ENCODE measurements around the gene GJC1. TPM values are rescaled to one million over a fixed set of nuclear protein-coding genes. Genes with fewer than 3 reads are reported as not detected.

The GJC1 gene
- total RNA-seq, 1 experiment from 2014 or later = 89.4 TPM

- H3K4me3 ChIP-seq (ENCODE audit: low read depth in 2 of 2, low read length in 2 of 2) = no peak overlapping the region
- in situ Hi-C loops (cut with HindIII; ENCODE audit: low pct_unique_long_range_greater_than_20kb, low sequenced_read_pairs) = no loop called here
- no peaks in the 10 kb centered on the region for H3K27me3 ChIP-seq (ENCODE audit: control insufficient read depth, insufficient read depth, low read length)
- no peak for TF ChIP-seq REST (IDR thresholded peaks at IDR 0.05; ENCODE audit: insufficient read depth in 1 of 2, low read depth in 2 of 2, low read length in 1 of 2)
- no peak for TF ChIP-seq POLR2AphosphoS5 (IDR thresholded peaks at IDR 0.05; ENCODE audit: low read depth, low read length)
- POLR2A ChIA-PET = no interaction called here
- DNase-seq (ENCODE audit: low read depth, low spot score) (no peak), ATAC-seq (no peak)
- H3K36me3 ChIP-seq (ENCODE audit: control insufficient read depth, insufficient read depth, low read length) = no peaks in the 10 kb centered on the region
- intact Hi-C loops (cut with micrococcal nuclease; ENCODE audit: unreplicated experiment) = no loop called here
- CTCF ChIA-PET = no interaction called here
- no peaks in the 10 kb centered on the region for H3K9me3 ChIP-seq (ENCODE audit: control insufficient read depth, insufficient read depth, low read depth, low read length)
- no peaks in the 10 kb centered on the region for H3K4me1 ChIP-seq (ENCODE audit: control insufficient read depth, insufficient read depth, low read length)
- no peak overlapping the region for H3K27ac ChIP-seq (ENCODE audit: low read length)
- TSS peak; percentile 37 for BruUV-seq (replicated peaks)
Measured at GRCh38 chr17:44749980-44750318, 80.1 kb downstream of the GJC1 start.

- POLR2A ChIA-PET = no interaction called here
- BruUV-seq (replicated peaks) = no TSS peak
- ATAC-seq = no peak
- in situ Hi-C loops (cut with HindIII; ENCODE audit: low pct_unique_long_range_greater_than_20kb, low sequenced_read_pairs) = no loop called here
- Histone ChIP-seq H3K36me3 (ENCODE audit: control insufficient read depth, insufficient read depth, low read length) (no peaks in the 10 kb centered on the region), H3K4me3 (ENCODE audit: low read depth in 2 of 2, low read length in 2 of 2) (no peak overlapping the region), H3K27me3 (ENCODE audit: control insufficient read depth, insufficient read depth, low read length) (no peaks in the 10 kb centered on the region), H3K27ac (ENCODE audit: low read length) (no peak overlapping the region), H3K9me3 (ENCODE audit: control insufficient read depth, insufficient read depth, low read depth, low read length) (no peaks in the 10 kb centered on the region), H3K4me1 (ENCODE audit: control insufficient read depth, insufficient read depth, low read length) (no peaks in the 10 kb centered on the region)
- CTCF ChIA-PET = interaction anchor here (0.6 kb wide), 1 partner anchor 216 kb away, joined by 3 read pairs; no protein-coding TSS in a partner anchor
- no peak for DNase-seq (ENCODE audit: low read depth, low spot score)
- TF ChIP-seq SIN3A (IDR thresholded peaks at IDR 0.05; ENCODE audit: borderline replicate concordance, insufficient read depth, low read depth, low read length) (no peak), CTCF (IDR thresholded peaks at IDR 0.05) (no peak), POLR2AphosphoS5 (IDR thresholded peaks at IDR 0.05; ENCODE audit: low read depth, low read length) (no peak), TCF7L2 (IDR thresholded peaks at IDR 0.05; ENCODE audit: low read depth, low read length) (no peak), REST (IDR thresholded peaks at IDR 0.05; ENCODE audit: insufficient read depth in 1 of 2, low read depth in 2 of 2, low read length in 1 of 2) (no peak)
- intact Hi-C loops (cut with micrococcal nuclease; ENCODE audit: unreplicated experiment) = no loop called here
Measured at GRCh38 chr17:44749076-44749979, 80.8 kb downstream of the GJC1 start.

Other genes with a start within 250 kb of the GJC1 start
- 0.82 TPM for gene MEIOC, start 173.8 kb downstream of the GJC1 start, total RNA-seq (2021; ENCODE audit: unreplicated experiment)
- gene CCDC43, start 140.5 kb downstream of the GJC1 start, total RNA-seq (2021; ENCODE audit: unreplicated experiment) = 16.0 TPM
- gene DBF4B, start 121.6 kb downstream of the GJC1 start, total RNA-seq (2021; ENCODE audit: unreplicated experiment) = 24.0 TPM
- 3.5 TPM for gene ADAM11, start 71.3 kb downstream of the GJC1 start, total RNA-seq (2021; ENCODE audit: unreplicated experiment)
- gene HIGD1B, start 17.6 kb upstream of the GJC1 start, total RNA-seq (2021; ENCODE audit: unreplicated experiment) = not detected
- 98.0 TPM for gene EFTUD2, start 69.2 kb upstream of the GJC1 start, total RNA-seq (2021; ENCODE audit: unreplicated experiment)
- gene GFAP, start 85.2 kb upstream of the GJC1 start, total RNA-seq (2021; ENCODE audit: unreplicated experiment) = not detected
- 31.3 TPM for gene KIF18B, start 117.5 kb upstream of the GJC1 start, total RNA-seq (2021; ENCODE audit: unreplicated experiment)
- gene C1QL1, start 138.0 kb upstream of the GJC1 start, total RNA-seq (2021; ENCODE audit: unreplicated experiment) = 9.5 TPM
- 24.3 TPM for gene DCAKD, start 221.3 kb upstream of the GJC1 start, total RNA-seq (2021; ENCODE audit: unreplicated experiment)
- gene NMT1, start 231.0 kb upstream of the GJC1 start, total RNA-seq (2021; ENCODE audit: unreplicated experiment) = 105 TPM

Measured in Panc1 (cell line).